Transverse colon (tissue), 4 donors: Measurements from ENCODE around the gene UBE2M. TPM values are rescaled to one million over a fixed set of nuclear protein-coding genes. Genes with fewer than 3 reads are reported as not detected.
A peak's percentile ranks its signal among the peaks of the same experiment; 100 is the strongest.
"Not testable (repeated sequence)": the region's sequence is repeated elsewhere in the genome, so short reads cannot be mapped to it uniquely, and the experiment has no call there.

Experiments used
- DNase-seq: peaks from one replicate; pipeline ENCODE4 v3.0.0-alpha.2; 2019
- H3K27ac ChIP-seq, 4 donors: fragments of 200-600 bp; sonication (generic); 2 replicates each; pipeline ENCODE4 v1.5.1; 2016 to 2018; ENCODE audit warnings: inconsistent platforms in 4 of 4
- H3K27me3 ChIP-seq: fragments of 200-600 bp; sonication (generic); 2 replicates; pipeline ENCODE4 v1.5.1; 2017; ENCODE audit warnings: inconsistent platforms
- H3K36me3 ChIP-seq, 4 donors: fragments of 200-600 bp; sonication (generic); 2 replicates each; pipeline ENCODE4 v1.5.1; 2017 to 2019; ENCODE audit warnings: inconsistent platforms in 4 of 4
- H3K4me1 ChIP-seq, 4 donors: fragments of 200-600 bp; sonication (generic); 2 replicates each; pipeline ENCODE4 v1.5.1; 2017 to 2020; ENCODE audit warnings: inconsistent platforms in 4 of 4
- H3K4me3 ChIP-seq, 4 donors: fragments of 200-600 bp; sonication (generic); 1 replicate in 1 of 4; 2 replicates in 3 of 4; pipeline versions ENCODE4 v1.5.1 to v1.6.1; 2017 to 2019; ENCODE audit warnings: inconsistent platforms in 4 of 4
- H3K9me3 ChIP-seq, 2 donors: fragments of 200-600 bp; sonication (generic); 2 replicates each; pipeline ENCODE4 v1.5.1; 2017 to 2019; ENCODE audit warnings: inconsistent platforms in 2 of 2
- CTCF ChIP-seq, 5 experiments: fragments of 200-600 bp in 3 of 5; fragments of 450-650 bp in 2 of 5; sonication (generic) in 3 of 5; IDR thresholded peaks; 1 replicate in 2 of 5; 2 replicates in 3 of 5; pipeline ENCODE4 v1.5.1; 2016 to 2017; ENCODE audit warnings: antibody characterized with exemption in 5 of 5, inconsistent platforms in 3 of 5, mild to moderate bottlenecking in 2 of 5, moderate library complexity in 1 of 5
- EP300 ChIP-seq: sonication (generic); formaldehyde crosslinking; IDR thresholded peaks from one replicate; pipeline ENCODE4 v1.6.1; 2017; ENCODE audit warnings: antibody characterized with exemption, low read depth
- POLR2A ChIP-seq: fragments of 450-650 bp; IDR thresholded peaks from one replicate; pipeline ENCODE4 v1.6.1; 2016; ENCODE audit warnings: antibody characterized with exemption, mild to moderate bottlenecking, moderate library complexity
- POLR2AphosphoS5 ChIP-seq, 3 donors: sonication (generic); formaldehyde crosslinking; IDR thresholded peaks; one replicate each; pipeline ENCODE4 v1.6.1; 2016; ENCODE audit warnings: antibody characterized with exemption in 3 of 3
- WGBS, 2 donors: methylation state at CpG; one replicate each; pipeline ENCODE4 v1.1.5; 2018; ENCODE audit warnings: low coverage in 1 of 2; 5-methylcytosine and 5-hydroxymethylcytosine counted together
- in situ Hi-C, 4 donors: fragments of 200-750 bp; cut with MboI; loops; one replicate each; pipeline versions ENCODE4 v1.15.0 to v1.15.1; 2017; ENCODE audit warnings: low sequenced_read_pairs in 3 of 4, low pct_ligation_motif_present in 1 of 4, low pct_unique_long_range_greater_than_20kb in 1 of 4
- intact Hi-C: fragments of 100-400 bp; cut with DNase I; formaldehyde crosslinking; loops from one replicate; pipeline ENCODE4 v1.15.1; 2023; ENCODE audit warnings: low total_unique reads
- small RNA-seq, 4 donors: library from RNA; depleted of rRNA; stranded (forward); fragments of <200 nt; gene quantifications; one replicate each; pipeline ENCODE3, GENCODE V24; 2016
- total RNA-seq, 4 donors: library from RNA; depleted of rRNA; stranded (reverse); fragments of >200 nt; gene quantifications; one replicate each; pipeline ENCODE4 v1.1.0, GENCODE V29; 2016

The UBE2M gene
- total RNA-seq, 4 donors from 2014 or later, result 24.2 to 56.9 (median 26.7) TPM

DNA sequence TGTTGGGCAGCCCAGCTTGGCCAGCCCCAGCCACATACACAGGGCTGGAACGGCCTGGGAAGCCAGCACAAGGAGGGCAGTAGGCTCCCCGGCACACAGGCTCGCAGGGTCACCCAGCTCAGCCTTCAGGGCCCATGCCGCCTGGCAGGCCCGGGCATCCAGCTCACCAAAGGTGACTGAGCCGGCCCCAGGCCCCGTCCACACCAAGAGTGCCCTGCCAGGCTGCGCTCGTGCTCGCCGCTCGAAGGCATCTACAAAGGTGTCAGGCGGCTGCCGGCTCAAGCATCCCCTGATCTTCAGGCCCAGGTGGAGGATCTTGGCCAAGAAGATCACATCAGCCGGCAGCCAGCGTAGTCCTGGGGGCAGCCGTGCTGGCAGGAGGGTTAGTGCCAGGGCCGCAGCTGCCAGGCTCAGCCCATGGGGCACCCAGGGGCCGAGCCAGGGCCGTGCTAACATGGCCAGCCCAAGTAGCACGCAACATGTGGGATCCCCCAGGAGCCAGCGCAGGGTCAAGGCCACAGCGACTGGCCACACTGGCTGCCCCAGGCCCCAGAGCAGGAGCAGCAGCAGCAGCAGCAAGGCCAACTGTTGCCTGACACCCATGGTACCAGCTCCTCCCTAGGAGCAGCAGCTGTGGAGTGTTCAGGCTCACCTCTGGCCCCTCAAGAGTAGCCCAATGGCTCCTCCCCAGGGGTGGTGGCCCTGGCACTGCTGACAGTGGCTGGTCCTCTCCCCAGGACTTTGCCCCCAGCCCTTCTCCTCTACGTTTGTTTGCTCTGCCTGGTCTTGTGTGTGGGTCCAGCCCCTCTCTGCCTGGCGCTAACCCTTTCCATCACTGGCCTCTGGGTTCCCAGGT is 46.8 kb downstream of the UBE2M start, which contains the start of gene SLC27A5:
Gene SLC27A5, minus strand, starts transcription at position 640 of the 856 bp plus-strand sequence. Its CDS starts 37 bp downstream, at position 603.
- Histone ChIP-seq H3K36me3 (no peaks in the 10 kb centered on the region), H3K4me3 (no peak within 1 kb of the TSS), H3K9me3 (no peaks in the 10 kb centered on the region), H3K27ac (no peak within 1 kb of the TSS), H3K4me1 (peaks cover 10 to 27% (median 21%) of the 10 kb centered on the region in 4 donors), H3K27me3 (no peaks in the 10 kb centered on the region)
- peak; percentile 56 for DNase-seq
- in situ Hi-C loops, result no loop called here
- WGBS, 2 donors, result 50 to 92% methylated on average over 1 to 17 of the region's 25 CpGs
- peak in 1 of 3 donors; percentile 7 for TF ChIP-seq POLR2AphosphoS5 (IDR thresholded peaks at IDR 0.05)
- peak; percentile 13 for TF ChIP-seq POLR2A
- no peak for TF ChIP-seq EP300
- intact Hi-C loops, result no loop called here

GRCh38 chr19:58510084-58510862 is 48.1 kb downstream of the UBE2M start:
- DNase-seq, result no peak
- Histone ChIP-seq H3K36me3 (no peaks in the 10 kb centered on the region), H3K27me3 (no peaks in the 10 kb centered on the region), H3K4me3 (no peak overlapping the region), H3K9me3 (no peaks in the 10 kb centered on the region), H3K27ac (no peak overlapping the region), H3K4me1 (peaks cover 10 to 27% (median 21%) of the 10 kb centered on the region in 4 donors)
- 82 to 90% methylated on average over 4 to 8 of the region's 8 CpGs for WGBS, 2 donors
- no peak for TF ChIP-seq EP300
- no peak for TF ChIP-seq POLR2A
- TF ChIP-seq CTCF (IDR thresholded peaks at IDR 0.05), result no peak
- in situ Hi-C loops (no loop called here), intact Hi-C loops (no loop called here)

DNA sequence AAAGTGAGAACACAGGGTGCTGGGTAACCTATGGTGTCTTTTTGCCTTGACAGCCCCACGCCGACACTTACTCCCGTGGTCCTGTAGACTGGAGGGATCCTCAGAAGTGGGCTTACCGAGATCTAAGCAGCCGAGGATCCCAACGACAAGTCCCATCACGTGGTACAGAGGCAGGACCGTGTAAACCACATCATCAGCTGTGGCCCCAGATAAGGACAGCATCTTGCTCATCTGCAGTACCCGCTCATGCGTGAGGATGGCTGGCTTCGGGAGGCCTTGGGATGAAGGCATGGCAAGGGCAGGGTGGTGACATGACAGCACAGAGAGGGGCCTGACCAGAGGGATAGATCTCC is 48.7 kb downstream of the UBE2M start:
- in situ Hi-C loops, result no loop called here

GRCh38 chr19:58507602-58508223 is 50.7 kb downstream of the UBE2M start:
- in situ Hi-C loops, intact Hi-C loops, H3K36me3 ChIP-seq, H3K27me3 ChIP-seq, H3K4me3 ChIP-seq, DNase-seq, H3K27ac ChIP-seq, H3K9me3 ChIP-seq: not testable (repeated sequence)
- H3K4me1 ChIP-seq, result peaks cover 0 to 12% (median 5%) of the 10 kb centered on the region in 4 donors
- WGBS, 2 donors, result 72 to 77% methylated on average over 6 to 8 of the region's 8 CpGs

More for the DNA sequence above, 48.7 kb downstream of the UBE2M start:
- H3K27ac ChIP-seq, result no peak overlapping the region
- H3K9me3 ChIP-seq, result no peaks in the 10 kb centered on the region
- peaks cover 7 to 26% (median 20%) of the 10 kb centered on the region in 4 donors for H3K4me1 ChIP-seq
- no peak overlapping the region for H3K4me3 ChIP-seq
- no peaks in the 10 kb centered on the region for H3K27me3 ChIP-seq
- TF ChIP-seq EP300 (no peak), CTCF (IDR thresholded peaks at IDR 0.05) (no peak), POLR2A (no peak)
- intact Hi-C loops, result no loop called here
- 93% methylated on average over 11 of the region's 11 CpGs; no CpG with 5 or more reads in 1 of the 2 donors for WGBS, 2 donors
- DNase-seq, result no peak
- no peaks in the 10 kb centered on the region for H3K36me3 ChIP-seq

Small RNA genes lying within 50 kb of the gene (small RNA-seq; reads per million reads assigned to genes)
- 0 to 0.56 (median 0.15) reads per million in 4 donors for gene MIR6807
- 0 reads per million in 4 donors for gene RN7SL525P

Other genes starting within 250 kb of the UBE2M start
- gene ZSCAN22, start 231.6 kb downstream of the UBE2M start, total RNA-seq, result 10 to 100 TPM in 1 of 4 donors, 1 to 10 TPM in 3; 3.0 to 11.6 (median 3.3) TPM
- gene A1BG, start 205.1 kb downstream of the UBE2M start, total RNA-seq, result 10 to 100 TPM in 1 of 4 donors, 1 to 10 TPM in 1, under 1 TPM in 1, not detected in 1; 0.60 to 25.1 (median 3.7) TPM
- gene ZNF497, start 195.9 kb downstream of the UBE2M start, total RNA-seq, result 10 to 100 TPM in 1 of 4 donors, 1 to 10 TPM in 3; 1.3 to 19.3 (median 4.2) TPM
- gene ZNF837, start 177.6 kb downstream of the UBE2M start, total RNA-seq, result 10 to 100 TPM in 1 of 4 donors, 1 to 10 TPM in 3; 3.7 to 10.7 (median 6.1) TPM
- 1,000 to 10,000 TPM in 1 of 4 donors, 100 to 1,000 TPM in 3; 513 to 1,129 (median 743) TPM for gene RPS5, start 171.3 kb downstream of the UBE2M start, total RNA-seq
- not detected for gene RNF225, start 163.0 kb downstream of the UBE2M start, total RNA-seq
- gene ZNF584, start 150.0 kb downstream of the UBE2M start, total RNA-seq, result 1 to 10 TPM; 3.4 to 8.3 (median 7.3) TPM
- gene ZNF132, start 118.5 kb downstream of the UBE2M start, total RNA-seq, result 1 to 10 TPM; 3.0 to 5.1 (median 3.5) TPM
- 10 to 100 TPM in 1 of 4 donors, 1 to 10 TPM in 3; 3.0 to 10.6 (median 6.3) TPM for gene ZNF324B, start 107.0 kb downstream of the UBE2M start, total RNA-seq
- 10 to 100 TPM in 3 of 4 donors, 1 to 10 TPM in 1; 9.4 to 27.5 (median 24.5) TPM for gene ZNF324, start 91.5 kb downstream of the UBE2M start, total RNA-seq
- 10 to 100 TPM in 3 of 4 donors, 1 to 10 TPM in 1; 2.8 to 54.6 (median 18.1) TPM for gene ZNF446, start 82.3 kb downstream of the UBE2M start, total RNA-seq
- gene SLC27A5, start 46.6 kb downstream of the UBE2M start, total RNA-seq, result 1 to 10 TPM in 3 of 4 donors, not detected in 1; 3.3 to 5.0 (median 4.4) TPM
- 10 to 100 TPM; 12.8 to 24.7 (median 18.1) TPM for gene ZBTB45, start 38.8 kb downstream of the UBE2M start, total RNA-seq
- gene TRIM28, start 14.5 kb downstream of the UBE2M start, total RNA-seq, result 100 to 1,000 TPM; 180 to 694 (median 297) TPM
- 100 to 1,000 TPM in 3 of 4 donors, 10 to 100 TPM in 1; 24.7 to 194 (median 141) TPM for gene CHMP2A, start 3.5 kb downstream of the UBE2M start, total RNA-seq
- 100 to 1,000 TPM in 1 of 4 donors, 10 to 100 TPM in 3; 45.5 to 113 (median 67.1) TPM for gene MZF1, start 14.7 kb upstream of the UBE2M start, total RNA-seq